NCI-H187 treated with DMSO at 0.1 percent for 48 hours (cell line): Measurements from ENCODE around the gene ETV6.
A peak's percentile ranks its signal among the peaks of the same experiment; 100 is the strongest.
"Not testable (repeated sequence)": the region's sequence is repeated elsewhere in the genome, so short reads cannot be mapped to it uniquely, and the experiment has no call there.

Experiments
- DNase-seq: peaks from one replicate; lab custom pipeline; 2025; lab: John Stamatoyannopoulos, UW

ETV6 gene

GRCh38 chr12:11668611-11669010 is 19.1 kb downstream of the ETV6 start:
- no peak for DNase-seq

GRCh38 chr12:11669348-11669747 is 19.9 kb downstream of the ETV6 start:
- no peak for DNase-seq

GRCh38 chr12:11672256-11673191 is 23.1 kb downstream of the ETV6 start:
- no peak for DNase-seq

- no peak for DNase-seq
These were observed 24.4 kb downstream of the ETV6 start for GRCh38 chr12:11673666-11674461.

- no peak for DNase-seq
These were observed 25.5 kb downstream of the ETV6 start for GRCh38 chr12:11674894-11675390.

GRCh38 chr12:11676052-11676451 is 26.6 kb downstream of the ETV6 start:
- no peak for DNase-seq

GRCh38 chr12:11677093-11677492 is 27.6 kb downstream of the ETV6 start:
- no peak for DNase-seq

- no peak for DNase-seq
These were observed 28.3 kb downstream of the ETV6 start for GRCh38 chr12:11677752-11678151.

GRCh38 chr12:11678781-11679180 is 29.3 kb downstream of the ETV6 start:
- no peak for DNase-seq

GRCh38 chr12:11681207-11681606 is 31.7 kb downstream of the ETV6 start:
- DNase-seq, result no peak

GRCh38 chr12:11681695-11682094 is 32.2 kb downstream of the ETV6 start:
- DNase-seq, result not testable (repeated sequence)

- DNase-seq, result no peak
These were observed 34.9 kb downstream of the ETV6 start for GRCh38 chr12:11684393-11684792.

GRCh38 chr12:11684811-11685210 is 35.3 kb downstream of the ETV6 start:
- no peak for DNase-seq

GRCh38 chr12:11685316-11685715 is 35.8 kb downstream of the ETV6 start:
- no peak for DNase-seq

GRCh38 chr12:11685716-11686115 is 36.2 kb downstream of the ETV6 start:
- no peak for DNase-seq

- DNase-seq, result no peak
These were observed 36.6 kb downstream of the ETV6 start for GRCh38 chr12:11686120-11686519.

- DNase-seq, result no peak
These were observed 38.1 kb downstream of the ETV6 start for GRCh38 chr12:11687528-11687927.

GRCh38 chr12:11688379-11688778 is 38.9 kb downstream of the ETV6 start:
- DNase-seq, result no peak

- no peak for DNase-seq
These were observed 39.4 kb downstream of the ETV6 start for GRCh38 chr12:11688831-11689230.

- DNase-seq, result peak; percentile 42
These were observed 40.2 kb downstream of the ETV6 start for GRCh38 chr12:11689591-11690186.

- no peak for DNase-seq
These were observed 43.6 kb downstream of the ETV6 start for GRCh38 chr12:11693067-11693466.

- DNase-seq, result no peak
These were observed 44.1 kb downstream of the ETV6 start for GRCh38 chr12:11693601-11694000.
